Caco-2 (cell line): ENCODE measurements around the gene CPED1. TPM values are rescaled to one million over a fixed set of nuclear protein-coding genes. Genes with fewer than 3 reads are reported as not detected.

Source experiments
- BruUV-seq: library from RNA; stranded (reverse); fragments of 400-500 nt; replicated peaks from 2 replicates; lab custom pipeline; 2021; lab: Mats Ljungman, UMichigan
- CTCF ChIA-PET: fragments of 300-600 bp; sonication (Branson Sonifier 250); formaldehyde crosslinking; loops from one replicate; lab custom pipeline; 2022; ENCODE audit warnings: antibody characterized with exemption; lab: Charles Lee
- POLR2A ChIA-PET: fragments of 300-600 bp; sonication (Branson Sonifier 250); formaldehyde crosslinking; loops from one replicate; lab custom pipeline; 2022; ENCODE audit warnings: antibody characterized with exemption; lab: Charles Lee
- DNase-seq, 2 experiments: peaks; one replicate each; pipeline versions ENCODE4 v3.0.0 to v3.0.0-alpha.2; 2020 to 2022
- H3K27me3 ChIP-seq: replicated peaks from 2 replicates; pipeline ENCODE4 v1.6.0; 2011; ENCODE audit warnings: low read length; ENCODE audit not compliant: control insufficient read depth, insufficient read depth
- H3K36me3 ChIP-seq: 2 replicates; pipeline ENCODE4 v1.5.1; 2011; ENCODE audit warnings: low read length; ENCODE audit not compliant: control insufficient read depth, insufficient read depth
- H3K4me1 ChIP-seq: fragments of 250-450 bp; sonication (Bioruptor Pico); 2 replicates; pipeline ENCODE4 v1.5.1; 2020; ENCODE audit warnings: mild to moderate bottlenecking
- H3K4me3 ChIP-seq: 2 replicates; pipeline ENCODE4 v1.5.1; 2011; ENCODE audit warnings: low read depth, mild to moderate bottlenecking, control low read depth, low read length
- H3K9me3 ChIP-seq: fragments of 250-450 bp; sonication (Bioruptor Pico); 2 replicates; pipeline ENCODE4 v1.5.1; 2020; ENCODE audit warnings: mild to moderate bottlenecking, moderate library complexity
- H3K27ac Mint-ChIP-seq: one replicate; pipeline ENCODE4 v1.8.0; 2022; ENCODE audit warnings: mixed read lengths; ENCODE audit not compliant: unreplicated experiment
- H3K27me3 Mint-ChIP-seq: one replicate; pipeline ENCODE4 v1.8.0; 2022; ENCODE audit warnings: mixed read lengths; ENCODE audit not compliant: insufficient read depth, unreplicated experiment
- H3K36me3 Mint-ChIP-seq: one replicate; pipeline ENCODE4 v1.8.0; 2022; ENCODE audit warnings: mild to moderate bottlenecking, mixed read lengths; ENCODE audit not compliant: insufficient read depth, unreplicated experiment
- H3K4me1 Mint-ChIP-seq: one replicate; pipeline ENCODE4 v1.8.0; 2022; ENCODE audit warnings: low read depth, mixed read lengths; ENCODE audit not compliant: unreplicated experiment
- H3K4me3 Mint-ChIP-seq: one replicate; pipeline ENCODE4 v1.8.0; 2022; ENCODE audit warnings: mild to moderate bottlenecking, moderate library complexity, mixed read lengths; ENCODE audit not compliant: unreplicated experiment
- H3K9me3 Mint-ChIP-seq: one replicate; pipeline ENCODE4 v1.8.0; 2022; ENCODE audit warnings: mixed read lengths; ENCODE audit not compliant: unreplicated experiment
- CTCF ChIP-seq, 2 experiments: fragments of 200-600 bp in 1 of 2; IDR thresholded peaks; 1 replicate in 1 of 2; 2 replicates in 1 of 2; pipeline versions ENCODE4 v1.5.1 to v1.8.0; 2011 to 2022; ENCODE audit warnings: antibody characterized with exemption in 1 of 2, control low read depth in 1 of 2, inconsistent platforms in 1 of 2, low read depth in 1 of 2, low read length in 1 of 2, mild to moderate bottlenecking in 1 of 2, moderate library complexity in 1 of 2; ENCODE audit not compliant: insufficient read depth in 1 of 2, severe bottlenecking in 1 of 2, unreplicated experiment in 1 of 2
- intact Hi-C: fragments of 100-400 bp; cut with micrococcal nuclease; formaldehyde crosslinking; loops from one replicate; pipeline ENCODE4 v1.10.0; 2022; ENCODE audit not compliant: unreplicated experiment
- total RNA-seq: library from RNA; stranded (reverse); gene quantifications from 2 replicates; pipeline ENCODE4 v1.2.3, GENCODE V29; 2022

Gene CPED1
- total RNA-seq, 1 experiment from 2014 or later, result 0.23 TPM

- no peak overlapping the region for H3K4me3 ChIP-seq
- ChIA-PET POLR2A (no interaction called here), CTCF (interaction anchor here (0.6 kb wide), 1 partner anchor 17 kb away, joined by 3 read pairs; no protein-coding TSS in a partner anchor)
- H3K9me3 ChIP-seq, result no peaks in the 10 kb centered on the region
- no TSS peak for BruUV-seq
- intact Hi-C loops, result no loop called here
- no peaks in the 10 kb centered on the region for H3K36me3 ChIP-seq
- H3K9me3 Mint-ChIP-seq, result no peaks in the 10 kb centered on the region
- H3K4me3 Mint-ChIP-seq, result no peak overlapping the region
- no peak overlapping the region for H3K27ac Mint-ChIP-seq
- H3K4me1 Mint-ChIP-seq, result no peaks in the 10 kb centered on the region
- no peaks in the 10 kb centered on the region for H3K4me1 ChIP-seq
- no peaks in the 10 kb centered on the region for H3K27me3 Mint-ChIP-seq
- no peaks in the 10 kb centered on the region for H3K36me3 Mint-ChIP-seq
- no peak for TF ChIP-seq CTCF (IDR thresholded peaks at IDR 0.05; ENCODE audit: insufficient read depth in 1 of 2, low read depth in 1 of 2, low read length in 1 of 2, severe bottlenecking in 1 of 2, unreplicated experiment in 1 of 2)
- no peaks in the 10 kb centered on the region for H3K27me3 ChIP-seq
- DNase-seq, result no peak
Observed at GRCh38 chr7:121075952-121076349, 87.4 kb downstream of the CPED1 start.

- intact Hi-C loops, result no loop called here
- no peaks in the 10 kb centered on the region for H3K27me3 ChIP-seq
- Mint-ChIP-seq H3K9me3 (no peaks in the 10 kb centered on the region), H3K4me1 (no peaks in the 10 kb centered on the region), H3K4me3 (no peak overlapping the region), H3K36me3 (no peaks in the 10 kb centered on the region), H3K27me3 (no peaks in the 10 kb centered on the region), H3K27ac (no peak overlapping the region)
- no peak for DNase-seq
- POLR2A ChIA-PET, result no interaction called here
- no TSS peak for BruUV-seq
- H3K36me3 ChIP-seq, result no peaks in the 10 kb centered on the region
- CTCF ChIA-PET, result interaction anchor here (0.6 kb wide), 1 partner anchor 18 kb away, joined by 3 read pairs; no protein-coding TSS in a partner anchor
- TF ChIP-seq CTCF (IDR thresholded peaks at IDR 0.05; ENCODE audit: insufficient read depth in 1 of 2, low read depth in 1 of 2, low read length in 1 of 2, severe bottlenecking in 1 of 2, unreplicated experiment in 1 of 2), result no peak
- no peak overlapping the region for H3K4me3 ChIP-seq
- no peaks in the 10 kb centered on the region for H3K9me3 ChIP-seq
- no peaks in the 10 kb centered on the region for H3K4me1 ChIP-seq
Observed at GRCh38 chr7:121076350-121077164, 88.0 kb downstream of the CPED1 start.

- Mint-ChIP-seq H3K36me3 (no peaks in the 10 kb centered on the region), H3K4me1 (no peaks in the 10 kb centered on the region), H3K27me3 (no peaks in the 10 kb centered on the region), H3K27ac (no peak overlapping the region), H3K4me3 (no peak overlapping the region), H3K9me3 (no peaks in the 10 kb centered on the region)
- no peaks in the 10 kb centered on the region for H3K27me3 ChIP-seq
- ChIA-PET CTCF (no interaction called here), POLR2A (no interaction called here)
- H3K36me3 ChIP-seq, result no peaks in the 10 kb centered on the region
- no peak for TF ChIP-seq CTCF (IDR thresholded peaks at IDR 0.05; ENCODE audit: insufficient read depth in 1 of 2, low read depth in 1 of 2, low read length in 1 of 2, severe bottlenecking in 1 of 2, unreplicated experiment in 1 of 2)
- no TSS peak for BruUV-seq
- intact Hi-C loops, result no loop called here
- no peaks in the 10 kb centered on the region for H3K9me3 ChIP-seq
- H3K4me3 ChIP-seq, result no peak overlapping the region
- no peaks in the 10 kb centered on the region for H3K4me1 ChIP-seq
- no peak for DNase-seq
Observed at GRCh38 chr7:121077165-121077630, 88.7 kb downstream of the CPED1 start.
